Activated CD8-positive, alpha-beta T cell treated with anti-CD3 and anti-CD28 coated beads, Interleukin-2, amount 10 ng/mL, durations not matched to agents 7 days and 5 days (primary cell): ENCODE measurements around the gene BSND. TPM values are rescaled to one million over a fixed set of nuclear protein-coding genes. Genes with fewer than 3 reads are reported as not detected.
A peak's percentile ranks its signal among the peaks of the same experiment; 100 is the strongest.

Experiments used
- ATAC-seq: fragments of 150-1000 bp; cut with Tn5 transposase; one replicate; pipeline ENCODE4 v1.10.0; 2021; ENCODE audit warnings: moderate library complexity
- CTCF ChIA-PET: fragments of 350-600 bp; sonication (Branson Sonifier 250); formaldehyde crosslinking; loops from one replicate; lab custom pipeline; 2021; ENCODE audit warnings: antibody characterized with exemption; lab: Charles Lee
- POLR2A ChIA-PET: fragments of 350-600 bp; sonication (Branson Sonifier 250); formaldehyde crosslinking; loops from one replicate; lab custom pipeline; 2021; ENCODE audit warnings: antibody characterized with exemption; lab: Charles Lee
- DNase-seq: peaks from one replicate; pipeline ENCODE4 v3.0.0-alpha.2; 2020
- H3K27ac Mint-ChIP-seq: one replicate; pipeline ENCODE4 v1.8.0; 2021; ENCODE audit warnings: mild to moderate bottlenecking, mixed read lengths
- H3K27me3 Mint-ChIP-seq: one replicate; pipeline ENCODE4 v1.8.0; 2021; ENCODE audit warnings: low read depth, mixed read lengths
- H3K36me3 Mint-ChIP-seq: one replicate; pipeline ENCODE4 v1.8.0; 2021; ENCODE audit warnings: low read depth, mixed read lengths
- H3K4me1 Mint-ChIP-seq: one replicate; pipeline ENCODE4 v1.8.0; 2021; ENCODE audit warnings: low read depth, mixed read lengths
- H3K4me3 Mint-ChIP-seq: one replicate; pipeline ENCODE4 v1.8.0; 2021; ENCODE audit warnings: mild to moderate bottlenecking, mixed read lengths
- H3K9me3 Mint-ChIP-seq: one replicate; pipeline ENCODE4 v1.8.0; 2022; ENCODE audit warnings: mixed read lengths; ENCODE audit not compliant: insufficient read depth
- total RNA-seq, 2 experiments: library from RNA; stranded (reverse); gene quantifications; one replicate each; pipeline ENCODE4 v1.2.3, GENCODE V29; 2021

BSND gene
- total RNA-seq = under 1 TPM in 1 of 2 experiments, not detected in 1; 0.05 TPM

- Mint-ChIP-seq H3K9me3 (no peaks in the 10 kb centered on the region), H3K4me1 (peaks cover 36% of the 10 kb centered on the region), H3K4me3 (no peak within 1 kb of the TSS), H3K27ac (no peak within 1 kb of the TSS), H3K36me3 (no peaks in the 10 kb centered on the region), H3K27me3 (peaks cover 32% of the 10 kb centered on the region)
- DNase-seq = no peak
- ChIA-PET CTCF (interaction anchor here (1.7 to 6.4 kb wide), 3 partner anchors 24 to 54 kb away, joined by 4 to 119 read pairs (median 78); no protein-coding TSS in a partner anchor), POLR2A (no interaction called here)
- no peak for ATAC-seq
Observed at GRCh38 chr1:54998677-54999076, at the start of gene BSND. BSND (plus strand) TSS chr1:54998933; CDS start chr1:54999187, 254 bp downstream.

GRCh38 chr1:54949053-54949452, 49.7 kb upstream of the BSND start:
- ATAC-seq (no peak), DNase-seq (no peak)
- H3K4me3 Mint-ChIP-seq = no peak overlapping the region
- CTCF ChIA-PET = interaction anchor here (1.1 to 6.5 kb wide), 7 partner anchors 9 to 73 kb away, joined by 3 to 78 read pairs (median 8); partner anchors contain the start of gene BSND
- H3K27me3 Mint-ChIP-seq = no peaks in the 10 kb centered on the region
- H3K4me1 Mint-ChIP-seq = peaks cover 29% of the 10 kb centered on the region
- no peak overlapping the region for H3K27ac Mint-ChIP-seq
- H3K36me3 Mint-ChIP-seq = no peaks in the 10 kb centered on the region
- no peaks in the 10 kb centered on the region for H3K9me3 Mint-ChIP-seq
- POLR2A ChIA-PET = interaction anchor here (1.0 kb wide), 1 partner anchor 48 kb away, joined by 3 read pairs; no protein-coding TSS in a partner anchor

GRCh38 chr1:54950006-54950368, 48.7 kb upstream of the BSND start:
- no peaks in the 10 kb centered on the region for H3K36me3 Mint-ChIP-seq
- peaks cover 4% of the 10 kb centered on the region for H3K27me3 Mint-ChIP-seq
- peaks cover 26% of the 10 kb centered on the region for H3K4me1 Mint-ChIP-seq
- CTCF ChIA-PET = interaction anchor here (0.9 to 6.5 kb wide), 18 partner anchors 10 to 334 kb away, joined by 3 to 78 read pairs (median 6); partner anchors contain the start of genes BSND and DHCR24
- POLR2A ChIA-PET = interaction anchor here (1.0 kb wide), 1 partner anchor 47 kb away, joined by 3 read pairs; no protein-coding TSS in a partner anchor
- H3K27ac Mint-ChIP-seq = peak overlapping the region; percentile 58
- H3K4me3 Mint-ChIP-seq = no peak overlapping the region
- no peaks in the 10 kb centered on the region for H3K9me3 Mint-ChIP-seq
- DNase-seq (no peak), ATAC-seq (no peak)

- peak overlapping the region; percentile 58 for H3K27ac Mint-ChIP-seq
- POLR2A ChIA-PET = interaction anchor here (0.7 kb wide), 2 partner anchors 39 to 45 kb away, joined by 3 read pairs; no protein-coding TSS in a partner anchor
- CTCF ChIA-PET = interaction anchor here (0.8 to 6.5 kb wide), 21 partner anchors 10 to 333 kb away, joined by 3 to 78 read pairs (median 5); partner anchors contain the start of genes BSND and DHCR24
- ATAC-seq (peak; percentile 63), DNase-seq (peak; percentile 76)
- peaks cover 7% of the 10 kb centered on the region for H3K27me3 Mint-ChIP-seq
- no peak overlapping the region for H3K4me3 Mint-ChIP-seq
- no peaks in the 10 kb centered on the region for H3K9me3 Mint-ChIP-seq
- H3K36me3 Mint-ChIP-seq = no peaks in the 10 kb centered on the region
- peaks cover 20% of the 10 kb centered on the region for H3K4me1 Mint-ChIP-seq
Observed at GRCh38 chr1:54950369-54951163, 48.2 kb upstream of the BSND start.

GRCh38 chr1:54951810-54952226, 46.9 kb upstream of the BSND start:
- Mint-ChIP-seq H3K4me1 (peaks cover 16% of the 10 kb centered on the region), H3K4me3 (no peak overlapping the region), H3K9me3 (no peaks in the 10 kb centered on the region), H3K27me3 (peaks cover 17% of the 10 kb centered on the region), H3K36me3 (no peaks in the 10 kb centered on the region), H3K27ac (no peak overlapping the region)
- ATAC-seq (no peak), DNase-seq (no peak)
- CTCF ChIA-PET = interaction anchor here (1.1 to 6.5 kb wide), 6 partner anchors 11 to 68 kb away, joined by 3 to 78 read pairs (median 9); partner anchors contain the start of gene BSND
- POLR2A ChIA-PET = no interaction called here

- POLR2A ChIA-PET = interaction anchor here (0.6 kb wide), 1 partner anchor 437 kb away, joined by 4 read pairs; no protein-coding TSS in a partner anchor
- CTCF ChIA-PET = interaction anchor here (1.0 to 6.5 kb wide), 3 partner anchors 9 to 69 kb away, joined by 3 to 78 read pairs (median 8); partner anchors contain the start of gene BSND
- ATAC-seq (no peak), DNase-seq (no peak)
- H3K27ac Mint-ChIP-seq = no peak overlapping the region
- peaks cover 25% of the 10 kb centered on the region for H3K27me3 Mint-ChIP-seq
- H3K9me3 Mint-ChIP-seq = peaks cover 1% of the 10 kb centered on the region
- no peak overlapping the region for H3K4me3 Mint-ChIP-seq
- H3K4me1 Mint-ChIP-seq = peaks cover 14% of the 10 kb centered on the region
- no peaks in the 10 kb centered on the region for H3K36me3 Mint-ChIP-seq
Observed at GRCh38 chr1:54952950-54953718, 45.6 kb upstream of the BSND start.

GRCh38 chr1:54953846-54954245, 44.9 kb upstream of the BSND start:
- Mint-ChIP-seq H3K36me3 (no peaks in the 10 kb centered on the region), H3K9me3 (peaks cover 8% of the 10 kb centered on the region), H3K4me3 (no peak overlapping the region), H3K27me3 (peaks cover 25% of the 10 kb centered on the region), H3K27ac (no peak overlapping the region), H3K4me1 (peaks cover 14% of the 10 kb centered on the region)
- no peak for ATAC-seq
- CTCF ChIA-PET = interaction anchor here (1.0 to 6.5 kb wide), 3 partner anchors 9 to 68 kb away, joined by 3 to 78 read pairs (median 8); partner anchors contain the start of gene BSND
- POLR2A ChIA-PET = no interaction called here
- no peak for DNase-seq

- Mint-ChIP-seq H3K9me3 (peaks cover 9% of the 10 kb centered on the region), H3K4me1 (peaks cover 6% of the 10 kb centered on the region), H3K27me3 (peaks cover 25% of the 10 kb centered on the region), H3K36me3 (no peaks in the 10 kb centered on the region), H3K4me3 (no peak overlapping the region), H3K27ac (no peak overlapping the region)
- ATAC-seq (no peak), DNase-seq (no peak)
- POLR2A ChIA-PET = no interaction called here
- CTCF ChIA-PET = no interaction called here
Observed at GRCh38 chr1:54955359-54955758, 43.4 kb upstream of the BSND start.

- H3K36me3 Mint-ChIP-seq = no peaks in the 10 kb centered on the region
- ChIA-PET CTCF (interaction anchor here (2.3 to 2.6 kb wide), 2 partner anchors 11 to 39 kb away, joined by 12 to 14 read pairs; no protein-coding TSS in a partner anchor), POLR2A (no interaction called here)
- H3K4me1 Mint-ChIP-seq = no peaks in the 10 kb centered on the region
- no peak overlapping the region for H3K4me3 Mint-ChIP-seq
- ATAC-seq (no peak), DNase-seq (no peak)
- peaks cover 25% of the 10 kb centered on the region for H3K27me3 Mint-ChIP-seq
- H3K9me3 Mint-ChIP-seq = peaks cover 9% of the 10 kb centered on the region
- H3K27ac Mint-ChIP-seq = no peak overlapping the region
Observed at GRCh38 chr1:54956726-54957125, 42.0 kb upstream of the BSND start.

GRCh38 chr1:54959241-54959640, 39.5 kb upstream of the BSND start:
- no peaks in the 10 kb centered on the region for H3K36me3 Mint-ChIP-seq
- no peaks in the 10 kb centered on the region for H3K4me1 Mint-ChIP-seq
- no peak overlapping the region for H3K4me3 Mint-ChIP-seq
- ChIA-PET POLR2A (no interaction called here), CTCF (interaction anchor here (1.2 to 1.7 kb wide), 2 partner anchors 13 to 63 kb away, joined by 4 to 7 read pairs; no protein-coding TSS in a partner anchor)
- DNase-seq (no peak), ATAC-seq (no peak)
- peaks cover 9% of the 10 kb centered on the region for H3K9me3 Mint-ChIP-seq
- no peak overlapping the region for H3K27ac Mint-ChIP-seq
- peaks cover 28% of the 10 kb centered on the region for H3K27me3 Mint-ChIP-seq
